NK-92 (cell line): ENCODE results near the gene NEK11.
A peak's percentile ranks its signal among the peaks of the same experiment; 100 is the strongest.
"Not testable (repeated sequence)": the region's sequence is repeated elsewhere in the genome, so short reads cannot be mapped to it uniquely, and the experiment has no call there.

ENCODE experiments used
- DNase-seq: peaks from one replicate; lab custom pipeline; 2025; ENCODE audit not compliant: unreplicated experiment; lab: John Stamatoyannopoulos, UW

The NEK11 gene

DNA sequence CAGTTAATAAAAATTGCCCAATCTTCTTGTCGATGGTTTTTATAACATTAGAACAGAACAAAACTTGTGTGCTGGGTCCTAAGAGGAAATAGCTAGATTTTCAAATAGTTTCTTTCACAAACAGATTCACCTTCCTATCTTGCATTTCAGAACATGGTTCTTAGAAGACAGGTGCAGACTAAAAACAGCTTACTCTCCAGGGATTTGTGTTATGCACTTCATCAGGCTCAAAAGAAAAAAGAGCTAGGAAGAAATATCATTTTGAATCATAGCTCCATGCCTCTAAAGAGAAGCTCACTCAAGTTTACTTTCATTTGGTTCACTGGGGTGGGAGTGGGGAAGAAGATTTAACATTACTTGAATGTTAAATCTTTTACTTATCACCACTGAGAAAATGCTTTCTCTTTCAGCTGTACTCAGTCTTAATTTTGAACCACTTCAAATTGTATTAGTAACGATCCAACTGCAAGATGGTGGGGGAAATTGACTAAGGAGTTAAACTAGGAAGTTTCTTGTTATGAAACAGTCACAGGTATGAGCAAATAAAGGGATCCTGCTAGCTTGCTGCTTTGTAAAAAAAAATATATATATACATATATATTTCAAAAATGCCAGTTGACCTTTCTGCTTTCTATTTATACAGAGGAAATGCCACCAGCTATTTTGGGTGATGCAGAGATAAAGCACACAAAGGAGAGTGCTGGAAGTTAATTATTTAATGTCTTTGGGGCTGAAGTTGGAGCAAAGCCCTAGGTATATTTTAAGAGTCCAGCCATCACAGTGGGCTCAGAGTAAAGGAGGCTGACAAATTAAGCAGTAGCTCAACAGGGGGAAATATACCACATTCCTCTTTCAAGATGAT lies 326.6 kb downstream of the NEK11 start:
- DNase-seq, result no peak

DNA sequence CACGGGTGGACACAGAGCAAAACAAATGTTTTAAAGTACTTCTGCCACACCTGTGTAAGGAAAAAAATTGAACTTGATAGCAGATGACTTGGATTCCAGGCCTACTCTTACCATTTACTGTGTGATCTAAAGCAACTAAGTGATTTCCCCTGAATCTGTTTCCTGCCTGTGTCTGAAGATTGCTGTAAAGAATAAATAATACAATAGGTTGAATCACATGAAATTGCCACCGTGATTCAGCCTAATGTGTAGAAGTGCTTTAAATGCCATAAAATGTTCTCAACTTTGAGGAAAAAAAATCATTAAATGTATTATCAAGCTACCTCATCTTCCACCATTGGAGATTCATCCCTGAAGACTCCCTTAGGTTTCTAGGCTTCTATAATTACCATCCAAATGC lies 327.3 kb downstream of the NEK11 start:
- no peak for DNase-seq

GRCh38 chr3:131356006-131356595 lies 329.4 kb downstream of the NEK11 start:
- no peak for DNase-seq

DNA sequence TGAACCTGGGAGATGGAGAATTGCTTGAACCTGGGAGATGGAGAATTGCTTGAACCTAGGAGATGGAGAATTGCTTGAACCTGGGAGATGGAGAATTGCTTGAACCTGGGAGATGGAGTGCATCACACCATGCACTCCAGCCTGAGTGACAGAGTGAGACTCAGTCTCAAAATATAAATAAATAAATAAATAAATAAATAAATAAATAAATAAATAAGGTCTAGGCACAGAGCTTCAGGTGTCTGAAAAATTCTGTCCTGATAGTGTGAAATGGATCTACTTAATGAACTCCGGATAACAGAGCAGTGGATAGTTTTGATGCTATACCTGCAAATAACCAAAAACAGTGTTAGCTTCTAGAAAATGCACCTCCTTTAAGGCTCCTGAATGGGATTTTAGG lies 330.6 kb downstream of the NEK11 start:
- DNase-seq, result no peak

DNA sequence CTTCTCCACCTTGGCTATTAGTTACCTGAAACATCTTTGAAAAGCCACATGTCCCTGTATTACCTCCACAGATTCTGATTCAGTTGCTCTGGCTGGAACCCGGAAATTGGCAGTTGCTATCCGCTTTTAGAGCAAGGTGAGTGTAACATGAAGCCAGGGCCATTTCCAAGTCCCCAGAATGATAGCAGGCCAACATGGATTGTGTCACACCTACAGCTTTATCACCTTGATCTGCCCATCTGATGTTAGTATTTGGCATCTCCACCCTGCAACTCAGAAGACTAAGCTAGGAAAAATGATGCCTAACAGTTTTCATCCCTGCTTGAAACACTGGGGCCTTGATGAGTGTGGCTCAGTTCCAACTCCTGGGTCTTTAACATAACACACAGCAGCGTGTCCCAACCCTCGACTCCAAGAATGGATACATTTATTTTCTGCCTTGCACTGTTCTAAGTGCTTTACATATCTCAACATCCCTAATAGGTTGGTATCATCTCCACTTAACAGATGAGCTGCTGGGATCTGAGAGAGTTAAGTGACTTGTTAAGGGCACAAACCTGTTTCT lies 333.6 kb downstream of the NEK11 start:
- no peak for DNase-seq

DNA sequence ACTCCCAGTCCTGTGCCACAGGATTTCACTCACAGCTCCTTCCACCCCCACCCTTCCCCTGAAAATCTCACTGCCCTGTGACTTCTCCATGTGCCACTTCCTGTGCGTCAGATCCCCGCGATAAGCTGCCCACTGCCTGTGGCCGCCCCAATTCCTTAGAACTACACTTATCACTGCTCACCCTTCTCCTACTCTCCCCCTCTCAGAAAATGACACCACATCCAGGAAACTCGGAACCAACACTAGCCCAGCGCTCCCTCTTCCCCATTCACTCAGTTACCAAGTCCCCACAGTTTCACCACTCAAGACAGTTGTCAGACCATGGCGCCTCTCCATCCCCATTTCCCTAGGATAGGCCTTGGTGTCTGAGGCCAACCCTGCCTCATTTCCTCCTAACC lies 334.4 kb downstream of the NEK11 start:
- not testable (repeated sequence) for DNase-seq

DNA sequence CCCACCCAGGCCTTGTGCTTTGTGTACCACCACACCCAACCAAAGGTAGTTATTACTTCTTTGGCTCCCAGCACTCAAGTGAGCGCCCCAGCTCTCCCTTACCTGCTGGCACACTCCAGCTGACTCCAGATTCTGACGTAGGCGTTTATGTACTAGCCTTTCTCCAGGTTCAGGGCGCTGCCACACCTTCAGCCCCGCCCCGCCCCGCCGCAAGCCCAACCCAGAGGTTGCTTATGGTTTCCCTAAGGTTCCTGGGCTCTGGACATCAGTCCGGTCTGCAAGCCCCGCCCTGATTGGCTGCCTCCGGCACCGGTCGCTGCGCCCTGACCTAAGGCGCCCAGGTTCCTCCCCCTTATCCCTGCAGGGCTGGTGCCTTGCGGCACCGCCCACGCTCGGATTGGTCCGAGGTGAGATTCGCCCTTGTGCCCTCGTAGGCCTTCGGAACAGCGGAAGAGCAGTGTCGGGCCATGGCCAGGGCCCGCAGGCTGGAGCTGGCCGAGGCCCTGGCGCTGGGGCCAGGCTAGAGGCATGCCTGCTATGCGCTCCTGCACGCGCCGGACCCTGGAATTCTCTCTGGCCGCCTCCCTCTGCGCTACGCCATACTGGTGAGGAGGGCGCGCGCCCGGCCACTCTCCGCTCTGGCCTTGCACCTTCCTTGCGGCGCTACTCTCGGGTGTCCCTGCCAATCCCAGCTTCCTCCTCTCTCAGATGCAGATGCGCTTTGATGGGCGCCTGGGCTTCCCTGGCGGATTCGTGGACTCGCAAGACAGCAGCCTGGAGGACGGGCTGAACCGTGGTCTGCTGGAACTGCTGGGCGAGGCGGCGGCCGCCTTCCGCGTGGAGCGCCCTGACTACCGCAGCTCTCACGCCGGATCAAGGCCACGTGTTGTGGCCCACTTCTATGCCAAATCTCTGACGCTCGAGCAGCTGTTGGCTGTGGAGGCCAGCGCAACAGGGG lies 335.1 kb downstream of the NEK11 start:
- DNase-seq, result no peak

DNA sequence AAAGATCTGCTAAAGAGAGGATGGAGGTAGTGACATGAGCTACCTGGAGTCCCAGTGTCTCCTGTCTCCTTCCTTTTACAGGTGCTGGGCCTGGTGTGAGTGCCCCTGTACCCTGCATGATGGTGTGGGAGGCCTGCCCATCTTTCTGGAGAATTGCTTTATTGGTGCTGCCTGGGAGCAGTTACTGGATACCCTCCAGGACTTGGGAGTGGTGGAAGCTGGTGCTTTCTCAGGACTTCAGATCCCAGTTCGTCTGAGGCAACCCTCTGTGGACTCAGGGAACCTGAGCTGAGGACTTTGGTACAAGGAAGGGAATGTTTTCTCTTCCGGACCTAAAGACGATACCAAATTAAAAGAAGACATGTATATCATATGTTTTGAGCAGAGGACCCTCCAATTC lies 336.6 kb downstream of the NEK11 start:
- no peak for DNase-seq

DNA sequence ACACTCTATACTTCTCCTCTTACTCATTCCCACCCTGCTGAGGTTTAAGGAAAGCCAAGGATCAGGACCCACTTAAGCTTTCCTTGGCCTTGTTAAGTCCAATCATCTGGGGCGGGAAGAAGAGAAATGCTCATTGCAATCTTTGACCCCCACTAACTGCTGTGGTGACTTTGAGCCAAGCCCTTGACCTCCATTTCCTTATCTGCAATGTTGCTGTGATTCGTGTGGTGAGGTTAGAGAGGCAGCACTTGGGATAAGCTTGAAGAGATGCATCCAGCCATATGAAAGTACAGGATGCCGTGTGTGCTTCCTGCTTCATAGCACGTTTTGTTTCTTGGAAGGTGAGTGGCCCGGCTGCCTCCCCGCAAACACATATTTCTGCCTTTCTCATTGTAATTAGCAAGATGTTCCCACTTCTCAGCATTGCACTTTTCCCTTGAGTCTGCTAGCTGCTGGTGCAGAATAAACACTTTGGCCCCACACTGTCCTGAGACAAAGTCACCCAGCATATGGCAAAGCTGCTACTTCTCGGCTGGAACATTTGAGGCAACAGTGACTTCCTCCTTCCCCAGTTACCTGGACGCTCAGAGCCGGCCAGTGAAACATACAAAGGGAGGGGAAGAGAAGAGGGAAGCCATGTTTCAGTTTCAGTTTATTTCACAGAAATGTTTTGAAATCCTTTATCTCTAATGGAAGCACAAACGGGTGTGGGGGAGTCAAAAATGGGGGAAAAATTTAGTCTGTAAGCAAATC lies 344.4 kb downstream of the NEK11 start:
- DNase-seq, result no peak

DNA sequence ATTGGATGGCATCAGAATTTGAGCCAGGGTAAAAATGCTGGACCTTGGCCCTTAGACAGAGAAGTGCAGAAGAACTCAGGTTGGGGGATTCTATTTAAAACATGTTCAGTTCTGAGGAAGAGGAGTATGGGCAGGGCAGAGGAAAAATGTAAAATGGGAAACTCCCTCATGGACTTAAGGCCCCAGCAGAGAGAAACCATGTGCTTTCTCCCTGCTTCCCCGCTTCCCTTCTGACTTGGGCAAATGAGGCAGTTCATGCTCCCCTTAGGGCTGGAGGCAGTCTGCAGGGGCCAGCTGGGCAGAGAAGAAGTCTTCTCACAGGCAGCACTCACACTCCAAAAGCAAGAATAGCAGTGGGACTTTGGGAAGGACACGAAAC lies 345.0 kb downstream of the NEK11 start:
- DNase-seq, result no peak

GRCh38 chr3:131374741-131375140 lies 348.1 kb downstream of the NEK11 start:
- DNase-seq, result no peak

- DNase-seq, result not testable (repeated sequence)
Measured at GRCh38 chr3:131380821-131381444, 354.3 kb downstream of the NEK11 start.

- DNase-seq, result peak; percentile 44
Measured at GRCh38 chr3:131381445-131382291, 355.0 kb downstream of the NEK11 start, which contains the start of gene NUDT16. TSS of gene NUDT16 (plus strand) at chr3:131381774. CDS start at chr3:131381805, 31 bp downstream.

DNA sequence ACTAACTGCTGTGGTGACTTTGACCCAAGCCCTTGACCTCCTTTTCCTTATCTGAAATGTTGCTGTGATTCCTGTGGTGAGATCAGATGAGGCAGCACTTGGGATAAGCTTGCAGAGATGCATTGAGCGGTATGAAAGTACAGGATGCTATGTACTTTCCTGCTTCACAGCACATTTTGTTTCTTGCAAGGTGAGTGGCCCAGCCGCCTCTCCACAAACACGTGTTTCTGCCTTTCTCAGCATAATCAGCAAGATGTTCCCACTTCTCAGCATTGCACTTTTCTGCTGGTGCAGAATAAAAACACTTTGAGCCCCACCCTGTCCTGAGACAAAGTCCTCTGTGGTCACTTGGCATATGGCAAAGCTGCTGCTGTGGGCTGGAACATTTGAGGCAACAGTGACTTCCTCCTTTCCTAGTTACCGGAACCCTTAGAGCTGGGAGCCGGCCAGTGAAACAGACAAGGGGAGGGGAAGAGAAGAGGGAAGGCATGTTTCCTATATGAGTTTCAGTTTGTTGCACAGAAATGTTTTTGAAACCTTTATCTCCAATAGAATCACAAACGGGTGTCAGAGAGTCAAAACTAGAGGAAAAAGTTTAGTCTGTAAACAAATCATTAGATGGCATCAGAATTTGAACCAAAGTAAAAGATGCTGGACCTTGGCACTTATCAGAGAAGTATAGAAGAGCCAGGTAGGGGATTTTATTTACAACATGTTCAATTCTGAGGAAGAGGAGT lies 359.9 kb downstream of the NEK11 start:
- no peak for DNase-seq

DNA sequence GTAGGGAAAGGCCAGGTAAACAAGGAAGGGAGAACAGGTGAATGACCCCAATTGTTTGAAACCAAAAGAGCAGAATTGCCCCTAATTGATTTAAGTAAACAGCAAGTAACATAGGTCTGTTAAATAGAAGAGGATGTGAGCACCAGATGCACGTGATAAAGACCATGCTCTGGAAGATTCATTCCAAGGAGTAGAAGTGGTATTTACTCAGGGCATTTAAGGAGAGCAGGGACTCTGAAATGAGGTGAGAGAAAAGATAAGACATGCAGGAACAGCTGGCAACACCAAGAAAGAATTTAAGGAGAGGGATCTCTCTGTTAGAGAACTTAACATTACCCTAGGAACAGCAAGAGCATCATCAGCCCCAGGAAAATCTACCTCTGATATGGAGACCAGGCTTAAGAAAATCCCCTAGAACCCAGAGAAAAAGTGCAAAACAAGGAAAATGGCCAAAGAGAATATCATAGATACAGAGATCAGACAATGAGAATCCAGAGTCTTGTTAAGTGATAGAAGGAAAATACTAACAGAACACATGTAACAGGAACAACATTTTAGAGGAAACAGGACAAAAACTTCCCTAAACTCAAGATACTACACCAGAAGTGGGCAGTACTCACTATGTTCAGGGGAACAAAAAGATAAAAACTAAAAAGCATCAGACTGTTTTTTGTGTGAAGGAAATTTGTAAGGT lies 361.3 kb downstream of the NEK11 start:
- DNase-seq, result no peak

DNA sequence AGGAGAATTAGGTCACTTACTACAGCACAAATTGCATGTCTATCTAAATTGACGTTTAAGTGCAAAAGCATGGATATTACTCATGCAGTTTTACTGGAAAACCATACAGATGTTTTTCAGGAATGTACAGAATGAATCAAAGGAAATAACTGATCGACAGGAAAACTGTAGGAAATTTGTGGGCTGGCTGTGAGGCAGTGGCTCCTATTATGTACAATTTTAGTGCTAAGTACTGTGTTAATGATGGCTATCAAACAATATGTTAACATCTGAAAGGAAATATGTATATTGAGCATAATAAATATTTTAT lies 361.8 kb downstream of the NEK11 start:
- DNase-seq, result no peak

- DNase-seq, result no peak
Measured at GRCh38 chr3:131390331-131390730, 363.7 kb downstream of the NEK11 start.

DNA sequence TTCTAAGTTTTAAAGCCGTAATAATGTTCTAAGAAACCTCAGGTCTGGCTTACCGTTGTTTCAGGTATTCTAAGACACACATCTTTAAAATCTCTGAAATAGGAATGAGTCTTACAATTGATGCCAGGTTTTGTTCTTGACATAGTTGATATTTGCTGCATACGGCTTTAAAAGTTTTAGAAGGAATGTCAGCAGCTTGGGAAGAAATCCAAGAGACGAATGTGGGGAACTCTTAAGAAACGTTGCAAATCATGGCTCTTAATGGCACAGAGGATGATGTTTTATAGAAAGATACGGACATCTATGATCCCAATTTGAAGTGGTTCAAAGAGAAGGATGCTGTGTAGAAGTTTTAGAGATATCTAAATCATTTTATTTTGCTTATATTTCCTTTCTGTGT lies 366.4 kb downstream of the NEK11 start:
- DNase-seq, result no peak
